Activated CD8-positive, alpha-beta memory T cell treated with anti-CD3 and anti-CD28 coated beads, Interleukin-2, amount 50 U/mL, for 24 hours (primary cell): Measurements from ENCODE around the gene EXD3.

Experiments used
- DNase-seq: peaks from one replicate; pipeline ENCODE4 v3.0.0-alpha.2; 2020; ENCODE audit errors: extremely low read depth

The EXD3 gene

GRCh38 chr9:137294681-137295237, 128.2 kb downstream of the EXD3 start:
- no peak for DNase-seq

- DNase-seq, result no peak
These were observed 128.8 kb downstream of the EXD3 start for GRCh38 chr9:137294091-137294680.

GRCh38 chr9:137293482-137294090, 129.4 kb downstream of the EXD3 start:
- DNase-seq, result no peak

GRCh38 chr9:137293094-137293481, 129.9 kb downstream of the EXD3 start:
- no peak for DNase-seq

- DNase-seq, result no peak
These were observed 136.0 kb downstream of the EXD3 start for GRCh38 chr9:137286975-137287383.

- DNase-seq, result no peak
These were observed 141.4 kb downstream of the EXD3 start for GRCh38 chr9:137281345-137282116.

GRCh38 chr9:137280474-137281344, 142.3 kb downstream of the EXD3 start:
- no peak for DNase-seq

- no peak for DNase-seq
These were observed 143.1 kb downstream of the EXD3 start for GRCh38 chr9:137279741-137280473.

- no peak for DNase-seq
These were observed 143.9 kb downstream of the EXD3 start for GRCh38 chr9:137278721-137279711.

GRCh38 chr9:137278061-137278701, 144.8 kb downstream of the EXD3 start:
- DNase-seq, result no peak

GRCh38 chr9:137277329-137278041, 145.5 kb downstream of the EXD3 start, which contains the start of gene TOR4A:
TSS of gene TOR4A (plus strand) at chr9:137277726. CDS start at chr9:137278690, 964 bp downstream.
- no peak for DNase-seq

GRCh38 chr9:137276473-137277328, 146.3 kb downstream of the EXD3 start:
- no peak for DNase-seq

GRCh38 chr9:137275588-137276472, 147.1 kb downstream of the EXD3 start:
- DNase-seq, result no peak

- DNase-seq, result no peak
These were observed 147.8 kb downstream of the EXD3 start for GRCh38 chr9:137275203-137275587.

GRCh38 chr9:137273611-137274320, 149.2 kb downstream of the EXD3 start:
- DNase-seq, result no peak

- no peak for DNase-seq
These were observed 149.9 kb downstream of the EXD3 start for GRCh38 chr9:137273095-137273490.
